AG04449 (cell line): ENCODE data around the gene DIAPH1.

Experiments
- CTCF ChIA-PET: fragments of 350-600 bp; formaldehyde crosslinking; extraction: SDS; loops from one replicate; lab custom pipeline; 2021; ENCODE audit warnings: antibody characterized with exemption; lab: Yijun Ruan, JAX
- POLR2A ChIA-PET: fragments of 400-600, 350-600 bp; formaldehyde crosslinking; extraction: SDS; loops from one replicate; lab custom pipeline; 2020; ENCODE audit warnings: antibody characterized with exemption, inconsistent platforms; lab: Yijun Ruan, JAX
- DNase-seq: peaks from one replicate; pipeline ENCODE4 v3.0.0-alpha.2; 2010; ENCODE audit warnings: low read depth, low spot score
- H3K4me3 ChIP-seq: 2 replicates; pipeline ENCODE4 v1.5.1; 2011; ENCODE audit warnings: low read depth, mild to moderate bottlenecking, control low read depth, low read length
- CTCF ChIP-seq: IDR thresholded peaks from one replicate; pipeline ENCODE4 v1.5.1; 2011; ENCODE audit warnings: mild to moderate bottlenecking, moderate library complexity, low read length, control low read depth, inconsistent platforms; ENCODE audit not compliant: insufficient read depth; ENCODE audit errors: missing control alignments

DIAPH1 gene

GRCh38 chr5:141532726-141533125 is 86.1 kb downstream of the DIAPH1 start:
- no peak overlapping the region for H3K4me3 ChIP-seq
- no peak for DNase-seq
- ChIA-PET CTCF (interaction anchor here (1.0 to 6.5 kb wide), 6 partner anchors 7 to 112 kb away, joined by 3 to 45 read pairs (median 6); partner anchors contain the start of genes PCDHGA11 and PCDHGA12), POLR2A (no interaction called here)
- TF ChIP-seq CTCF: no peak

GRCh38 chr5:141529873-141530272 is 88.9 kb downstream of the DIAPH1 start:
- no peak overlapping the region for H3K4me3 ChIP-seq
- no peak for DNase-seq
- POLR2A ChIA-PET: interaction anchor here (0.9 kb wide), 1 partner anchor 20 kb away, joined by 3 read pairs; no protein-coding TSS in a partner anchor
- TF ChIP-seq CTCF: no peak
- CTCF ChIA-PET: interaction anchor here (1.0 to 27.6 kb wide), 7 partner anchors 28 to 160 kb away, joined by 3 to 856 read pairs (median 13); partner anchors contain the start of genes PCDHGA12, PCDHGC4 and PCDHGC5

GRCh38 chr5:141529002-141529401 is 89.8 kb downstream of the DIAPH1 start:
- no peak for DNase-seq
- ChIA-PET POLR2A (interaction anchor here (1.1 to 1.2 kb wide), 2 partner anchors 20 to 21 kb away, joined by 3 to 4 read pairs; no protein-coding TSS in a partner anchor), CTCF (interaction anchor here (0.9 to 27.6 kb wide), 12 partner anchors 9 to 111 kb away, joined by 3 to 856 read pairs (median 4); partner anchors contain the start of genes PCDHGA10, PCDHGA11, PCDHGA12 and PCDHGB7)
- TF ChIP-seq CTCF: no peak
- no peak overlapping the region for H3K4me3 ChIP-seq

DNA sequence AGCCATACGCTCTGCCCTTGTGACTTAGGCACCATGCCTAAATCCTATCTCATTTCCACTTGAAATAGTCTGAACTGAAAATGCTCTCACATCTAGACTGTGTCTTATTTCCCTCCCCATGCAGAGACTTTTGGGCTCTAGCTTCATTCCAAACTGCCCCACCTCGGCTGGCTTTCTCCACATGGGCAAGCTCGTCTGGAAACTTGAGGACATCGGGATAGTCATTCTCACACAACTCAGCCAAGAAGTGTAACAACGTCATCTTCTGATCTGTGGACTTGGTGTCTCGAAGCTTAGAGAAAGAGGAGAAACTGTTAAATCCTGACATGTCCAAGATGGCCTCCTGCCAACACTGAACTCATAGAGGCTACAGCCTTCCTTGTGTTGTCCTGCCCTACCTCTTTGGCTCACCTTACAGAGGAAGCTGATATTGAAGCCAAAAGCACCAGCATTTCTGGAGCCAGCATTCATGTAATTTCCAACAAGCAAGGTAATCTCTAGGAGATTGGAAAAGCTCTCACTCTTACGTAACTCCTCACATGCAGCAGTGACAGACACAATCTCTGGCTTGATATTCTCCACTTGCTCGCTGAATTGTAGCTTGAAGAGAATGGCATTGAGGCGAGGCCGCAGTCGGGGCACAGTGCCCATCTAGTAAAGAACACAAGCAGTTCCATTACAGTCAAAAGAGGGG is 90.4 kb downstream of the DIAPH1 start:
- POLR2A ChIA-PET: interaction anchor here (1.1 to 1.2 kb wide), 2 partner anchors 20 to 22 kb away, joined by 3 to 4 read pairs; no protein-coding TSS in a partner anchor
- TF ChIP-seq CTCF: no peak
- CTCF ChIA-PET: interaction anchor here (0.7 to 27.6 kb wide), 15 partner anchors 9 to 158 kb away, joined by 3 to 856 read pairs (median 4); partner anchors contain the start of genes PCDHGA10, PCDHGA11, PCDHGA12 and PCDHGB3
- H3K4me3 ChIP-seq: no peak overlapping the region
- DNase-seq: no peak

GRCh38 chr5:141527426-141527825 is 91.4 kb downstream of the DIAPH1 start:
- no peak for DNase-seq
- no peak overlapping the region for H3K4me3 ChIP-seq
- CTCF ChIA-PET: interaction anchor here (1.1 to 27.6 kb wide), 10 partner anchors 9 to 110 kb away, joined by 3 to 856 read pairs (median 5); partner anchors contain the start of genes PCDHGA10, PCDHGA11, PCDHGA12 and PCDHGB7
- no peak for TF ChIP-seq CTCF
- POLR2A ChIA-PET: no interaction called here

DNA sequence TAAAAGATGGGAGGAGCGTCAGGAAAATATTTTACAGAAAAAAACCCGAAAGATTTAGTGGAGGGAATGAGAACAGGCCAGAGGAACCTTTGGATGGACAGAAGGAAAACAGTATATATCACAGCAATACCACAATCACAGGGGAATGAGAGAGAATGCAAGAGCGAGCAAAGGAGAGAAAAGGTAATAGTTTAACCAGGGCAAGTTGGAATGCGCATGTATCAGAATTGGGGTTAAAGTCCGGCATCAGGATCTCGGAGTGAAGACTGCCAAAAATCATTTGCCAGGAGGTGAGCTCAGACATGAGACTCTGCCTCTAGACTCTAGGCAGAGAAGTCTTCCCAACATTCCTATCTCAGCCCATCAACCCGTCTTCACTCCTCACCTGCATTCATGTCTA is 93.1 kb downstream of the DIAPH1 start:
- TF ChIP-seq CTCF: no peak
- ChIA-PET POLR2A (interaction anchor here (0.8 to 1.1 kb wide), 2 partner anchors 12 to 105 kb away, joined by 4 to 7 read pairs; partner anchors contain the start of gene PCDHGA11), CTCF (interaction anchor here (0.6 to 27.6 kb wide), 19 partner anchors 8 to 108 kb away, joined by 3 to 856 read pairs (median 10); partner anchors contain the start of genes PCDHGA10, PCDHGA11, PCDHGA12 and PCDHGB7)
- H3K4me3 ChIP-seq: no peak overlapping the region
- DNase-seq: no peak
